IMR-90 (cell line): Measurements from ENCODE around the gene SH3RF3.

Source experiments
- RAD21 ChIP-seq: IDR thresholded peaks from 2 replicates; pipeline ENCODE4 v1.6.1; 2012; ENCODE audit warnings: low read length, improper control_type of control experiment
- TF ChIP-seq, protein P1 (sequence below): conservative IDR thresholded peaks from 2 replicates; pipeline ENCODE4 v1.5.1; 2012; ENCODE audit warnings: mild to moderate bottlenecking, low read depth, low read length, improper control_type of control experiment

DNA sequence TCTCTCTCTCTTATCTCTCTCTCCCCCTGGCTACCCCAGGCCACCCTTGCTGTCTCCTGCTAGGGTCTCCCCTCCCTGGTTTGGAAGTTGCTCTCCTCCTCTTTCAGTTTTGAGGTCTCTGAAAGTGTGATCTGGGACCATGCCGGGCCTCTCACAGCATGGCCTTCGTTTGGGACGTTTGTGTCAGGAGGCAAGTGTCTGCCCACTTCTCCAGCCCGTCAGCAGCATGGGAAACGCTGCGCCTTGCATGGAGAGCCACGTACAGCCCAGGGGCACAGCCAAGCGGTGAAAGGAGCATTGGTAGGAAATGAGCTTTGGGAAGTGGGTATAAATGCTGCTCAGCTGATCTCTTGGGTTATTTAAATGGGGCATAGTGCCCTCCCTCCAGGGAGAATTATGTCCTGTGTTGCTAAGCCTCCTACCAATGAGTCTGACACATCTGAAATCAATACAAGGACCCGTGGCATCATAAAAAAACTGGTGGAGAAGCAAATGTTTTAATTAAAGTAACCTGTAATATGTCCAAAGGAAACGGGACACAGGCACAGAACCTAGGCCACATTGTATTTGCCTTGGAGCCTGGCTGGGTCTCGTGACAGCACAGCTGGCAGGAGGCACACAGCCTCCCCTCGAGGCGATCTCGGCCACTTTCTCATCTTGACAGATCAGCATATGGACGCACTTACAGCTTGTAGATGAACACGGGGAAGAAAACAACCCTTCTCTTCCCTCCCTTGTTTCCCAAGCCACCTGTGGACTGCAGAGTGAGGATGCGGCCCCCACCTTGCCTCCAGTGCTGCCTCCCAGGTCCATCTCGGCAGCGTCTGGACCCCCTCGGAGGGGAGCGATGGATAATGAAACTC, 72.7 kb downstream of the SH3RF3 start:
- TF ChIP-seq, protein P1, sequence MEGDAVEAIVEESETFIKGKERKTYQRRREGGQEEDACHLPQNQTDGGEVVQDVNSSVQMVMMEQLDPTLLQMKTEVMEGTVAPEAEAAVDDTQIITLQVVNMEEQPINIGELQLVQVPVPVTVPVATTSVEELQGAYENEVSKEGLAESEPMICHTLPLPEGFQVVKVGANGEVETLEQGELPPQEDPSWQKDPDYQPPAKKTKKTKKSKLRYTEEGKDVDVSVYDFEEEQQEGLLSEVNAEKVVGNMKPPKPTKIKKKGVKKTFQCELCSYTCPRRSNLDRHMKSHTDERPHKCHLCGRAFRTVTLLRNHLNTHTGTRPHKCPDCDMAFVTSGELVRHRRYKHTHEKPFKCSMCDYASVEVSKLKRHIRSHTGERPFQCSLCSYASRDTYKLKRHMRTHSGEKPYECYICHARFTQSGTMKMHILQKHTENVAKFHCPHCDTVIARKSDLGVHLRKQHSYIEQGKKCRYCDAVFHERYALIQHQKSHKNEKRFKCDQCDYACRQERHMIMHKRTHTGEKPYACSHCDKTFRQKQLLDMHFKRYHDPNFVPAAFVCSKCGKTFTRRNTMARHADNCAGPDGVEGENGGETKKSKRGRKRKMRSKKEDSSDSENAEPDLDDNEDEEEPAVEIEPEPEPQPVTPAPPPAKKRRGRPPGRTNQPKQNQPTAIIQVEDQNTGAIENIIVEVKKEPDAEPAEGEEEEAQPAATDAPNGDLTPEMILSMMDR: no peak
- TF ChIP-seq RAD21: no peak
